Measurements from ENCODE around the gene DDAH2.

DNA sequence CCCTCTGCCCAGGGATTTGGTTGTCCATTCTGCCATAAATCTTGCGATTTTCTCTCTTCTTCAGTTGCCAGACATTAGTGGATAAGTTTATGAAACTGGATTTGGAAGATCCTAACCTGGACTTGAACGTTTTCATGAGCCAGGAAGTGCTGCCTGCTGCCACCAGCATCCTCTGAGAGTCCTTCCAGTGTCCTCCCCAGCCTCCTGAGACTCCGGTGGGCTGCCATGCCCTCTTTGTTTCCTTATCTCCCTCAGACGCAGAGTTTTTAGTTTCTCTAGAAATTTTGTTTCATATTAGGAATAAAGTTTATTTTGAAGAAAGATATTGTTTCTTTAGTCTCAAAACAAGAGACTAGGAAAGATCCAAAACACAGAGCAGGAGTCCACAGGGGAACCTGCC lies 33.3 kb upstream of the DDAH2 start, which contains the start of gene SAPCD1:
- TF ChIP-seq, protein P1, sequence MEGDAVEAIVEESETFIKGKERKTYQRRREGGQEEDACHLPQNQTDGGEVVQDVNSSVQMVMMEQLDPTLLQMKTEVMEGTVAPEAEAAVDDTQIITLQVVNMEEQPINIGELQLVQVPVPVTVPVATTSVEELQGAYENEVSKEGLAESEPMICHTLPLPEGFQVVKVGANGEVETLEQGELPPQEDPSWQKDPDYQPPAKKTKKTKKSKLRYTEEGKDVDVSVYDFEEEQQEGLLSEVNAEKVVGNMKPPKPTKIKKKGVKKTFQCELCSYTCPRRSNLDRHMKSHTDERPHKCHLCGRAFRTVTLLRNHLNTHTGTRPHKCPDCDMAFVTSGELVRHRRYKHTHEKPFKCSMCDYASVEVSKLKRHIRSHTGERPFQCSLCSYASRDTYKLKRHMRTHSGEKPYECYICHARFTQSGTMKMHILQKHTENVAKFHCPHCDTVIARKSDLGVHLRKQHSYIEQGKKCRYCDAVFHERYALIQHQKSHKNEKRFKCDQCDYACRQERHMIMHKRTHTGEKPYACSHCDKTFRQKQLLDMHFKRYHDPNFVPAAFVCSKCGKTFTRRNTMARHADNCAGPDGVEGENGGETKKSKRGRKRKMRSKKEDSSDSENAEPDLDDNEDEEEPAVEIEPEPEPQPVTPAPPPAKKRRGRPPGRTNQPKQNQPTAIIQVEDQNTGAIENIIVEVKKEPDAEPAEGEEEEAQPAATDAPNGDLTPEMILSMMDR (IDR thresholded peaks at IDR 0.05), result no peak
- no peak for TF ChIP-seq POLR2A (IDR thresholded peaks at IDR 0.05)
